Vagina (tissue), 2 donors: ENCODE measurements around the gene LACTBL1.

ENCODE experiments used
- POLR2A ChIP-seq, 2 donors: fragments of 450-650 bp; IDR thresholded peaks; one replicate each; pipeline ENCODE4 v1.6.1; 2017; ENCODE audit warnings: antibody characterized with exemption in 2 of 2, mild to moderate bottlenecking in 2 of 2, moderate library complexity in 2 of 2
- POLR2AphosphoS5 ChIP-seq, 2 donors: sonication (generic); formaldehyde crosslinking; IDR thresholded peaks; one replicate each; pipeline ENCODE4 v1.9.0; 2017; ENCODE audit warnings: antibody characterized with exemption in 2 of 2, mild to moderate bottlenecking in 2 of 2, low read depth in 1 of 2; ENCODE audit not compliant: insufficient read depth in 1 of 2
- TF ChIP-seq, protein P1 (sequence below), 3 experiments: fragments of 450-650 bp in 2 of 3; fragments of 200-600 bp in 1 of 3; sonication (generic) in 1 of 3; IDR thresholded peaks; one replicate each; pipeline ENCODE4 v1.5.1; 2017 to 2019; ENCODE audit warnings: antibody characterized with exemption in 3 of 3, mild to moderate bottlenecking in 2 of 3, moderate library complexity in 2 of 3

DNA sequence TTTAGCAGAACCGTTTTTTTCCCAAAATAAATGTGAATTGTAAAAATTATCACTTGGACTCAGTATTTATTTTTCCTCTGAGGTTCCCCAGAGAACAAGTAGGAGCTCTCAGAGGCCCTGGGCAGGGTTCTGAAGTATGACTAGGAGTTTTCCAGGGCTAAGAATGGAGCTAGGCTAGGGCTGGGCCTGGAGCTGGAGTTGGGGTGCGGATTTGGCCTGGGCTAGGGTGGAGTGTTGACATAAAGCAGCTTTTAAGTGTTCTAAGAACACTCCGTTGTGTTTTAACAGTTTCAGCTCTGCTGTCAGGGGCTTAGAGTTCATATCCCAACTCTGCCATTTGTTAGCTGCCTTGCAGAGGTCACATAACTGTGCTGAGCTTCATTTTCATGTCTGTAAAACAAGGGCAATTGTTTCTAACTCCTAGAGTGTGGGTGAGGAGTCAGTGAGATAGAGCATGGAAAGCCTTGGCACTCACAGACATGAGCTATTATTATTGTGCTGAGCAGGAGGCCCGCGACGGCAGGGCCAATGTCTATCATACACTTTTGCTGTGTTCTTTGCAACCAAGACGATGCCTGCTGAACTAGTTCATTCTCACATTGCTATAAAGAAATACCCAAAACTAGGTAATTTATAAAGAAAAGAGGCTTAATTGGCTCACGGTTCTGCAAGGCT lies 51.1 kb downstream of the LACTBL1 start:
- TF ChIP-seq, protein P1, sequence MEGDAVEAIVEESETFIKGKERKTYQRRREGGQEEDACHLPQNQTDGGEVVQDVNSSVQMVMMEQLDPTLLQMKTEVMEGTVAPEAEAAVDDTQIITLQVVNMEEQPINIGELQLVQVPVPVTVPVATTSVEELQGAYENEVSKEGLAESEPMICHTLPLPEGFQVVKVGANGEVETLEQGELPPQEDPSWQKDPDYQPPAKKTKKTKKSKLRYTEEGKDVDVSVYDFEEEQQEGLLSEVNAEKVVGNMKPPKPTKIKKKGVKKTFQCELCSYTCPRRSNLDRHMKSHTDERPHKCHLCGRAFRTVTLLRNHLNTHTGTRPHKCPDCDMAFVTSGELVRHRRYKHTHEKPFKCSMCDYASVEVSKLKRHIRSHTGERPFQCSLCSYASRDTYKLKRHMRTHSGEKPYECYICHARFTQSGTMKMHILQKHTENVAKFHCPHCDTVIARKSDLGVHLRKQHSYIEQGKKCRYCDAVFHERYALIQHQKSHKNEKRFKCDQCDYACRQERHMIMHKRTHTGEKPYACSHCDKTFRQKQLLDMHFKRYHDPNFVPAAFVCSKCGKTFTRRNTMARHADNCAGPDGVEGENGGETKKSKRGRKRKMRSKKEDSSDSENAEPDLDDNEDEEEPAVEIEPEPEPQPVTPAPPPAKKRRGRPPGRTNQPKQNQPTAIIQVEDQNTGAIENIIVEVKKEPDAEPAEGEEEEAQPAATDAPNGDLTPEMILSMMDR (IDR thresholded peaks at IDR 0.05) = no peak
- TF ChIP-seq POLR2A (IDR thresholded peaks at IDR 0.05) (no peak), POLR2AphosphoS5 (IDR thresholded peaks at IDR 0.05; ENCODE audit: insufficient read depth in 1 of 2, low read depth in 1 of 2) (no peak)
